GM19351 (cell line): Measurements from ENCODE around the gene NRXN3.

Source experiments
- ATAC-seq: cut with Tn5 transposase; IDR thresholded peaks from one replicate; pipeline ENCODE4 v1.9.1; 2021; ENCODE audit warnings: mild to moderate bottlenecking, moderate library complexity; ENCODE audit not compliant: unreplicated experiment

NRXN3 gene

GRCh38 chr14:79878785-79879184 is 1708.6 kb downstream of the NRXN3 start:
- no peak for ATAC-seq

GRCh38 chr14:79881299-79881698 is 1711.1 kb downstream of the NRXN3 start:
- no peak for ATAC-seq

DNA sequence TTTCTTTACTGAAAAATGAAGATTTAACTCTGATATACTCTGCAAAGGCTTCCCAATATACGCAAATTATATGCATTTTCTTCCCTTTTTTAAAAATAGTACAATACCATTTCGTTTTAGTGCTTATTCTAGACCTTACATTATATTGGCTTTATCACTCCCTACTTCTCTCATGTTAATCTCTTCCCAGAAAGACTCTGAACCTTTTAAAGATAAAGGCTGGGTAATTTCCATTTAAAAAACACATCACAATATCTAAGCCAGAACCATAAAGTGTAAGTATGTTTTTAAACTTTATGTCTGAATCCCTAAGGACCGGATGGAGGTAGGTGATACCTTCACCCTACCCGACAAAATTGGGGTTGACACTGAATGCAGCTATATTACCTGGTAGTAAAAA is 1720.4 kb downstream of the NRXN3 start:
- no peak for ATAC-seq

DNA sequence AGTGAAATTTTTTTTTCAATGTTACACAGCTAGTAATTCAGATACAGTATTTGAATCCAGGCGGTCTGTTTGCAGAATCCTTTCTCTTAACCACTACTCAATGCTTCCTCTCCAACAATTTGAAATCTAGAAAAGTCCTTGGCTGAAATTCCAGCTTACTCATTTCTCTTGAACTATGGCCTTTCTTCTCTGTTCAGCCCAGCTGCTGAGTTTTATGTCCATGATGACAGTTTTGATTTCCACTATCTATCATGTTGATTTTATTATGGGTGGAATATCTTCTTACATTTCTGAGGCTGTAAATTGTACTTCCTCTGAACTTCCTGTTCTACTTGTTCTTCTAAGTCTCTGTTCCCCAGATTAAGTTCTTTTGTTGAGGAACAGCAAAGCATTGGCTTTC is 1725.8 kb downstream of the NRXN3 start:
- no peak for ATAC-seq

GRCh38 chr14:79899610-79900009 is 1729.4 kb downstream of the NRXN3 start:
- no peak for ATAC-seq

- ATAC-seq: no peak
Observed at GRCh38 chr14:79904497-79904896, 1734.3 kb downstream of the NRXN3 start.

DNA sequence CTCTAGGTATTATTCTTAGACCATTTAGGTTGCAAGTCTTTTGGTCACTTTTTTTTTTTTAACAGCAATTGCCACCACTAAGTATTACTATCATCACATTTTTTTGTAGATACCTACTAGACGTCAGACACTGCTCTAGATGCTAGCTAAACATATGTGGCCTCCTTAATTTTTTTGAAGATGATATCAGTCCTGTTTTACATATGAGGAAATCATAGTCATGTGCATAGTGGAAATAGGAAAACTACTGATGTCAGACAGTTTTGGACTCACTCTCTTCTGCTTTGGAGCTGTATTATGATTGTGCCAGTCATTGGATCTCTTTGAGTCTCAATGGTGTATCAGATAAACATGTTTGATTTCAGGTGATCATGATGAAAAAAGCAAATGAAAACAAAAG is 1736.8 kb downstream of the NRXN3 start:
- ATAC-seq: no peak

- ATAC-seq: no peak
Observed at GRCh38 chr14:79910086-79910485, 1739.9 kb downstream of the NRXN3 start.

GRCh38 chr14:79911744-79912143 is 1741.6 kb downstream of the NRXN3 start:
- ATAC-seq: no peak

DNA sequence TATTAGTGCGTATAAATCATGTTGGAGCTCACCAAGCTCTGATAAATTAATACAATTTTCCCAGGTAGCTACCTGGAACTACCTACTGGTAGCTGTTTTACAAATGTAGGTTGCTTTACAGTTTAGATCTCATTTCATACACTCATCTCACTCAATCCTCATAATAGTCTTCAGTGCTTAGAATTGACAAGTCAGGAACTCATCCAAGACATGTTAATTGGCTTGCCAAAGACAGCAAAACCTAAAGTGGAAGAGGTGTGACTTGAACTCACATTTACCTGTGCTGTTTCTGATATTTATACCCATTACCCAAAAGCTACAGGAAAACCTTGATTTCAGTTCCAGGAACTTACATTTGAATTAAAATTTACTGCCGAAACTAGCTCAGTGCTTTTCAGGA is 1744.4 kb downstream of the NRXN3 start:
- no peak for ATAC-seq

- no peak for ATAC-seq
Observed at GRCh38 chr14:79915406-79915805, 1745.2 kb downstream of the NRXN3 start.

DNA sequence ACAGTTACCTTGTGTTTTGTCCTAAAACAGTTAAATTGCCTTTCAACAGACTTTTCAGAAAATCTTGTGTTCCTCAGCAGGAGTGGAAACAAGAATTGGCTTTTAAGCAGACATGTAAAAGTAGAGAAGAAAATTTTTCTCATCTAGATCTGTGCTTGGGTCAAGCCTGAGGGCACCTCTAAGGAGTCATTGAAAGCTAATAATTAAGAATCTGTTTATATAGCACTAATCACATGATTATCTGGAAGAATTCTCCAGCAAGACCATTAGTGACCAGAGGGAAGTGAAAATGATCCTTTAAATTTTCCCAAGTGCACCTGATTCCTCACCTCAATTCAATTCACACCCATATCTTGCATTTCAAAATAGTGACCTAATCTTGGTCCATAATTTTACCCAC is 1746.1 kb downstream of the NRXN3 start:
- no peak for ATAC-seq

DNA sequence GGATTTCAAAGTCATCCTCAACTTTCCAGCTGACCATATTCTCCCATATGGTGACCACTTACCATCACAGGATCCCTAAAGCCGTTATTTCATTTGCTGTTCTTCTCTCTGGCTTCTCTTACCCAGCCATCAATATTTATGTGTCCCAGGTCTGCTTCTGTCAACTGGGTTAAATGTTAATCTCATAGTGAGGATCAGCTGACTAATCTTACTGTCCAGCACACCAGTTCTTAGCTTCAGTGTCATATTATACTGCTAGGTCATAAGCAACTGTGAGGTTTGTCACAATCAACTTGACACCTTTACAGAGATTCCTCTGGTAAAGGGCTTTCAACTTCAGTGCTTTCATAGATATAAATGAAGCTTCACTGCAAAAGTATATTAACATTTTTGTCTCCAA is 1746.7 kb downstream of the NRXN3 start:
- ATAC-seq: no peak
